ENCODE data around the gene TYRO3.

DNA sequence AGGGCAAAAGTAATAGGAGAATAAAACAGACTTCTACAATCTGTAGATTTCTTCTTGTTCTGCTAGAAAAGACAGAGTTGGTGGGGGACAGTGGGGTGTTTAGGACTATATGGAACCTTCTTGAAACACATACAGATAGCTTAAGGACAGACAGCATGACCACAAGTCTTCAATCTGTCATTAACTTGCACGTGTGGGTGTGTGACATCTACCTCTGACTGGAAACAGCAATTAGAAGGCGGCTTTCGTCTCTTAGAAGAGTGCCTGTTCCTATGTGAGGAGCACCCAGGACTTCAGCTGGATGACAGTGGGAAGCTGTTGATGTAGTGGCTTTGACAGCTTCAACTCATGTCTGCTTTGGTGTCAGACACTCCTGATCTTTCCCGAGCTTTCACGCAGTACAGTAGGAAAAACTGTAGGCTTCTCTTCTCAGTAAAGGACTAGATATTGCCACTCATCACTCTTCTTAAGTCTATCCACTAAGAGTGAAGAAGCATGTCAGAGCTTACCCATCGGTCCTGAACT, 44.5 kb downstream of the TYRO3 start:
- TF ChIP-seq, protein P1, sequence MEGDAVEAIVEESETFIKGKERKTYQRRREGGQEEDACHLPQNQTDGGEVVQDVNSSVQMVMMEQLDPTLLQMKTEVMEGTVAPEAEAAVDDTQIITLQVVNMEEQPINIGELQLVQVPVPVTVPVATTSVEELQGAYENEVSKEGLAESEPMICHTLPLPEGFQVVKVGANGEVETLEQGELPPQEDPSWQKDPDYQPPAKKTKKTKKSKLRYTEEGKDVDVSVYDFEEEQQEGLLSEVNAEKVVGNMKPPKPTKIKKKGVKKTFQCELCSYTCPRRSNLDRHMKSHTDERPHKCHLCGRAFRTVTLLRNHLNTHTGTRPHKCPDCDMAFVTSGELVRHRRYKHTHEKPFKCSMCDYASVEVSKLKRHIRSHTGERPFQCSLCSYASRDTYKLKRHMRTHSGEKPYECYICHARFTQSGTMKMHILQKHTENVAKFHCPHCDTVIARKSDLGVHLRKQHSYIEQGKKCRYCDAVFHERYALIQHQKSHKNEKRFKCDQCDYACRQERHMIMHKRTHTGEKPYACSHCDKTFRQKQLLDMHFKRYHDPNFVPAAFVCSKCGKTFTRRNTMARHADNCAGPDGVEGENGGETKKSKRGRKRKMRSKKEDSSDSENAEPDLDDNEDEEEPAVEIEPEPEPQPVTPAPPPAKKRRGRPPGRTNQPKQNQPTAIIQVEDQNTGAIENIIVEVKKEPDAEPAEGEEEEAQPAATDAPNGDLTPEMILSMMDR (IDR thresholded peaks at IDR 0.05): no peak
- TF ChIP-seq POLR2A (IDR thresholded peaks at IDR 0.05): no peak
